Thyroid gland (tissue), 4 donors: ENCODE measurements around the gene AGAP4.
"Not testable (repeated sequence)": the region's sequence is repeated elsewhere in the genome, so short reads cannot be mapped to it uniquely, and the experiment has no call there.

Experiments used
- CTCF ChIP-seq, 6 experiments: fragments of 200-600 bp in 3 of 6; fragments of 450-650 bp in 3 of 6; sonication (generic) in 3 of 6; IDR thresholded peaks; one replicate each; pipeline ENCODE4 v1.5.1; 2016 to 2019; ENCODE audit warnings: antibody characterized with exemption in 6 of 6, mild to moderate bottlenecking in 2 of 6, inconsistent platforms in 1 of 6, moderate library complexity in 1 of 6
- POLR2A ChIP-seq, 2 donors: fragments of 450-650 bp; IDR thresholded peaks; one replicate each; pipeline ENCODE4 v1.6.1; 2017; ENCODE audit warnings: antibody characterized with exemption in 2 of 2, mild to moderate bottlenecking in 2 of 2, moderate library complexity in 1 of 2

GRCh38 chr10:45820107-45820830 is 27.0 kb downstream of the AGAP4 start:
- not testable (repeated sequence) for TF ChIP-seq CTCF, POLR2A (IDR thresholded peaks at IDR 0.05)
